Measurements from ENCODE around the gene CAPS.

The CAPS gene

DNA sequence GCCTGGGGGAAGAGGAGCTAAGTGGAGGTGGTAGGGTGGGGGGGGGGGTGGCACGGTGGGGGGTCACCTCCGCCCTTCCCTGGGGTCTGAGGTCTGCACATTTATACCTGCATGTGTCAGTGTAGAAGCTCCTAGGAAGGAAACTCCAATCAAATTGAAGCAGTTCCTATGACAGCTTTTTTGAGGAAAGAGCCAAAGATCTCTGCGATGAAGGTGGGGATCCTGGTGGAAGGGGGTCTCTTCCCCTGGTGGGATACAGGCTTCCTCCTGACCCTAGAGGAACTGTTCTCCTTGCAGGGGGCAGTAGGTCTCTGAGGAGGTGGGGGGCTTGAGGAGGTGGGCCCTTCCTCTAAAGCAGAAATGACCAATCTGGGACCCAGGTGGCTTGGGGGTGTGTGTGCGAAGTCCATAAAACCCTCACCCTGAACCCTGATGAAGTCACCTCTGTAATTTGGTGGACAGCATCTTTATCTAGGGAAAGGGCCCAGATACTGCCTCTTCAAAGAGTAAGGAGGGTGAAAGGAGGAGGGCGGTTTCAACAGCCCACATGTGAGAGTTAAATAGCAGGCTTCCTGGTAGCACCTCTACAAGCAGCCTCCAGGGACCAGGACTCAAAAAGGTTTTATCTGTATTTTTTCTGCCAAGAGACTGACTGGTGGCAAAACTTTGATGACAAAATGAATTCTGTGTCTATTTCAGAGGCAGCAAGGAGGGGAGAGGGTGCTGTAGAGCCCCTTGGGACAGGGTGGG is 50.9 kb downstream of the CAPS start:
- TF ChIP-seq, protein P1, sequence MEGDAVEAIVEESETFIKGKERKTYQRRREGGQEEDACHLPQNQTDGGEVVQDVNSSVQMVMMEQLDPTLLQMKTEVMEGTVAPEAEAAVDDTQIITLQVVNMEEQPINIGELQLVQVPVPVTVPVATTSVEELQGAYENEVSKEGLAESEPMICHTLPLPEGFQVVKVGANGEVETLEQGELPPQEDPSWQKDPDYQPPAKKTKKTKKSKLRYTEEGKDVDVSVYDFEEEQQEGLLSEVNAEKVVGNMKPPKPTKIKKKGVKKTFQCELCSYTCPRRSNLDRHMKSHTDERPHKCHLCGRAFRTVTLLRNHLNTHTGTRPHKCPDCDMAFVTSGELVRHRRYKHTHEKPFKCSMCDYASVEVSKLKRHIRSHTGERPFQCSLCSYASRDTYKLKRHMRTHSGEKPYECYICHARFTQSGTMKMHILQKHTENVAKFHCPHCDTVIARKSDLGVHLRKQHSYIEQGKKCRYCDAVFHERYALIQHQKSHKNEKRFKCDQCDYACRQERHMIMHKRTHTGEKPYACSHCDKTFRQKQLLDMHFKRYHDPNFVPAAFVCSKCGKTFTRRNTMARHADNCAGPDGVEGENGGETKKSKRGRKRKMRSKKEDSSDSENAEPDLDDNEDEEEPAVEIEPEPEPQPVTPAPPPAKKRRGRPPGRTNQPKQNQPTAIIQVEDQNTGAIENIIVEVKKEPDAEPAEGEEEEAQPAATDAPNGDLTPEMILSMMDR (IDR thresholded peaks at IDR 0.05; ENCODE audit: insufficient read depth, low read depth, low read length, missing control alignments): no peak
- H3K4me3 ChIP-seq (ENCODE audit: low read length): no peak overlapping the region
- DNase-seq (ENCODE audit: low read depth): no peak

All from epithelial cell of esophagus (primary cell).